Lung (tissue), 12 donors: Measurements from ENCODE around the gene PFDN2. TPM values are rescaled to one million over a fixed set of nuclear protein-coding genes. Genes with fewer than 3 reads are reported as not detected.

Experiments used
- ATAC-seq: fragments of 200-7000 bp; cut with Tn5 transposase; one replicate; pipeline ENCODE4 v1.9.1; 2020; ENCODE audit warnings: moderate number of reproducible peaks; ENCODE audit not compliant: insufficient read depth, low FRiP score
- DNase-seq, 3 donors: peaks; one replicate each; pipeline ENCODE4 v3.0.0-alpha.2; 2013 to 2017
- H3K27ac ChIP-seq, 2 donors: one replicate each; pipeline ENCODE4 v1.5.1; 2013; ENCODE audit warnings: mild to moderate bottlenecking in 2 of 2, moderate library complexity in 2 of 2, control low read depth in 1 of 2, inconsistent platforms in 1 of 2, low read depth in 1 of 2, low read length in 1 of 2
- H3K27me3 ChIP-seq, 3 donors: one replicate each; pipeline ENCODE4 v1.5.1; 2013; ENCODE audit warnings: low read length in 2 of 3; ENCODE audit not compliant: control insufficient read depth in 3 of 3, insufficient read depth in 3 of 3
- H3K36me3 ChIP-seq, 4 donors: one replicate each; pipeline ENCODE4 v1.5.1; 2013; ENCODE audit warnings: low read length in 4 of 4, mild to moderate bottlenecking in 1 of 4, moderate library complexity in 1 of 4; ENCODE audit not compliant: control insufficient read depth in 4 of 4, insufficient read depth in 4 of 4
- H3K4me1 ChIP-seq, 5 donors: one replicate each; pipeline ENCODE4 v1.5.1; 2013; ENCODE audit warnings: low read length in 5 of 5, mild to moderate bottlenecking in 2 of 5, moderate library complexity in 1 of 5; ENCODE audit not compliant: control insufficient read depth in 5 of 5, insufficient read depth in 5 of 5
- H3K4me3 ChIP-seq: one replicate; pipeline ENCODE4 v1.5.1; 2013; ENCODE audit warnings: mild to moderate bottlenecking, control low read depth, moderate library complexity
- H3K9ac ChIP-seq, 2 donors: one replicate each; pipeline ENCODE4 v1.5.1; 2013; ENCODE audit warnings: low read length in 2 of 2, control low read depth in 1 of 2; ENCODE audit not compliant: insufficient read depth in 1 of 2
- H3K9me3 ChIP-seq, 4 donors: one replicate each; pipeline ENCODE4 v1.5.1; 2013; ENCODE audit warnings: low read length in 3 of 4, mild to moderate bottlenecking in 1 of 4, moderate library complexity in 1 of 4; ENCODE audit not compliant: control insufficient read depth in 4 of 4, insufficient read depth in 3 of 4
- CTCF ChIP-seq: IDR thresholded peaks from 2 replicates; pipeline ENCODE4 v1.5.1; 2012; ENCODE audit warnings: mild to moderate bottlenecking; ENCODE audit errors: control extremely low read depth, extremely low read depth
- WGBS, 2 donors: extraction: QIAGEN DNeasy Blood & Tissue Kit; methylation state at CpG; one replicate each; pipeline ENCODE4 v1.1.7; 2013; 5-methylcytosine and 5-hydroxymethylcytosine counted together
- polyA plus RNA-seq, 2 donors: library from polyadenylated mRNA; stranded (reverse); fragments of 200-250 nt; gene quantifications; one replicate each; pipeline ENCODE4 v1.2.1, GENCODE V29; 2013
- total RNA-seq, 2 donors: library from RNA; depleted of rRNA in 1 of 2; stranded (reverse); fragments of >200 nt in 1 of 2; gene quantifications; one replicate each; pipeline ENCODE4 v1.2.1, GENCODE V29; 2014 to 2021
- donor health status: control.
- donor health status: control.
- donor health status: Bipolar disorder and iron deficiency.
- donor health status: healthy.
- donor health status: DM: yes; HTN: yes; CAD: no.

Gene PFDN2
- total and polyA plus RNA-seq, 4 donors = 21.5 to 324 (median 93.5) TPM

GRCh38 chr1:161083748-161084596 lies 33.9 kb downstream of the PFDN2 start:
- Histone ChIP-seq H3K9ac (no peak overlapping the region), H3K27me3 (peaks cover 0 to 4% (median 0%) of the 10 kb centered on the region in 3 donors), H3K4me1 (peaks cover 0 to 8% (median 3%) of the 10 kb centered on the region in 5 donors), H3K4me3 (no peak overlapping the region), H3K36me3 (no peaks in the 10 kb centered on the region), H3K9me3 (peaks cover 0 to 4% (median 0%) of the 10 kb centered on the region in 4 donors), H3K27ac (peak overlapping the region in 1 of 2 donors; percentile 90)
- no peak for TF ChIP-seq CTCF
- no peak for ATAC-seq
- DNase-seq = no peak
- 55 to 82% methylated on average over 10 of the region's 10 CpGs for WGBS, 2 donors

GRCh38 chr1:161082996-161083747 lies 34.7 kb downstream of the PFDN2 start:
- Histone ChIP-seq H3K36me3 (no peaks in the 10 kb centered on the region), H3K4me1 (peaks cover 0 to 8% (median 3%) of the 10 kb centered on the region in 5 donors), H3K9ac (no peak overlapping the region), H3K4me3 (no peak overlapping the region), H3K9me3 (peaks cover 0 to 4% (median 0%) of the 10 kb centered on the region in 4 donors), H3K27me3 (peaks cover 0 to 6% (median 0%) of the 10 kb centered on the region in 3 donors), H3K27ac (peak overlapping the region in 1 of 2 donors; percentile 71)
- peak; percentile 94 for ATAC-seq
- DNase-seq = peak; percentile 45 to 70 (median 66)
- 45 to 46% methylated on average over 7 to 8 of the region's 8 CpGs for WGBS, 2 donors
- TF ChIP-seq CTCF = no peak

- Histone ChIP-seq H3K27me3 (peaks cover 0 to 6% (median 0%) of the 10 kb centered on the region in 3 donors), H3K36me3 (no peaks in the 10 kb centered on the region), H3K27ac (peak overlapping the region in 1 of 2 donors; percentile 71), H3K9ac (no peak overlapping the region), H3K9me3 (peaks cover 0 to 4% (median 0%) of the 10 kb centered on the region in 4 donors), H3K4me3 (no peak overlapping the region), H3K4me1 (peaks cover 0 to 8% (median 3%) of the 10 kb centered on the region in 5 donors)
- DNase-seq (no peak), ATAC-seq (no peak)
- TF ChIP-seq CTCF = no peak
- WGBS, 2 donors = 83 to 84% methylated on average over 2 of the region's 2 CpGs
Observed at GRCh38 chr1:161082483-161082882, 35.4 kb downstream of the PFDN2 start.
